K562 (cell line): ENCODE measurements around the gene HADH. TPM values are rescaled to one million over a fixed set of nuclear protein-coding genes. Genes with fewer than 3 reads are reported as not detected.

Experiments used
- ATAC-seq: fragments of 200-7000 bp; cut with Tn5 transposase; 3 replicates; pipeline ENCODE4 v1.9.1; 2020; ENCODE audit warnings: moderate library complexity
- BruUV-seq: library from RNA; stranded (reverse); fragments of 400-500 nt; replicated peaks from 2 replicates; lab custom pipeline; 2021; lab: Mats Ljungman, UMichigan
- CTCF ChIA-PET: fragments of 300-600 bp; formaldehyde crosslinking; extraction: SDS; loops from one replicate; lab custom pipeline; 2021; ENCODE audit warnings: low intra/inter-chr PET ratio; lab: Yijun Ruan, JAX
- POLR2A ChIA-PET: fragments of 300-600, 350-650 bp; sonication (Branson Sonifier 250); formaldehyde crosslinking; extraction: SDS; loops from one replicate; lab custom pipeline; 2021; ENCODE audit warnings: antibody characterized with exemption, inconsistent platforms; lab: Yijun Ruan, JAX
- DNase-seq, 4 experiments: peaks; one replicate each; pipeline versions ENCODE4 v3.0.0 to v3.0.0-alpha.2; 2011 to 2018; ENCODE audit warnings: low spot score in 3 of 4, mixed read lengths in 3 of 4; ENCODE audit errors: extremely low read depth in 1 of 4
- FAIRE-seq: peaks from 2 replicates; lab custom pipeline; 2011; peaks lifted over from hg19 to GRCh38; lab: Jason Lieb, UNC
- H2AFZ ChIP-seq: 2 replicates; pipeline ENCODE4 v1.6.0; 2011; ENCODE audit warnings: low read depth, low read length, control low read depth, inconsistent platforms
- H3K27ac ChIP-seq: fragments of 200-600 bp; 3 replicates; pipeline ENCODE4 v1.8.0; 2011; ENCODE audit warnings: low read depth, mild to moderate bottlenecking, control low read depth, inconsistent platforms, low read length, moderate library complexity, mixed read lengths; ENCODE audit errors: extremely low read depth
- H3K27me3 ChIP-seq, 2 experiments: fragments of 300-600 bp in 1 of 2; 2 replicates in 1 of 2; 3 replicates in 1 of 2; pipeline versions ENCODE4 v1.6.0 to v1.8.0; 2011; ENCODE audit warnings: inconsistent platforms in 2 of 2, low read length in 2 of 2, mild to moderate bottlenecking in 1 of 2, mixed read lengths in 1 of 2, moderate library complexity in 1 of 2; ENCODE audit not compliant: control insufficient read depth in 2 of 2, insufficient read depth in 2 of 2
- H3K36me3 ChIP-seq: fragments of 300-600 bp; 3 replicates; pipeline ENCODE4 v1.8.0; 2011; ENCODE audit warnings: mild to moderate bottlenecking, low read length, inconsistent platforms; ENCODE audit not compliant: control insufficient read depth, insufficient read depth
- H3K4me1 ChIP-seq, 2 experiments: fragments of 200-600 bp in 1 of 2; replicated peaks in 1 of 2; 2 replicates in 1 of 2; 3 replicates in 1 of 2; pipeline versions ENCODE4 v1.5.1 to v1.8.0; 2011; ENCODE audit warnings: inconsistent platforms in 2 of 2, low read length in 2 of 2, mild to moderate bottlenecking in 1 of 2, mixed read lengths in 1 of 2, moderate library complexity in 1 of 2; ENCODE audit not compliant: control insufficient read depth in 2 of 2, insufficient read depth in 2 of 2
- H3K4me2 ChIP-seq: 2 replicates; pipeline ENCODE4 v1.6.1; 2011; ENCODE audit warnings: low read length, control low read depth, inconsistent platforms, mixed read lengths; ENCODE audit not compliant: insufficient read depth
- H3K4me3 ChIP-seq: fragments of 200-600 bp; sonication (generic), shearing (Covaris generic); 2 replicates; pipeline ENCODE4 v1.5.1; 2016; ENCODE audit warnings: control low read depth, inconsistent platforms
- H3K79me2 ChIP-seq: fragments of 200-600 bp; 3 replicates; pipeline ENCODE4 v1.8.0; 2011; ENCODE audit warnings: low read length, inconsistent platforms; ENCODE audit not compliant: control insufficient read depth, insufficient read depth
- H3K9ac ChIP-seq, 2 experiments: 2 replicates each; pipeline versions ENCODE4 v1.6.0 to v1.6.1; 2011; ENCODE audit warnings: low read depth in 2 of 2, low read length in 2 of 2, control low read depth in 1 of 2, inconsistent platforms in 1 of 2, mild to moderate bottlenecking in 1 of 2, mixed read lengths in 1 of 2; ENCODE audit not compliant: insufficient read depth in 1 of 2
- H3K9me1 ChIP-seq: one replicate; pipeline ENCODE4 v1.6.0; 2011; ENCODE audit warnings: inconsistent platforms, mild to moderate bottlenecking, low read length, moderate library complexity; ENCODE audit not compliant: control insufficient read depth, insufficient read depth
- H3K9me3 ChIP-seq: replicated peaks from 2 replicates; pipeline ENCODE4 v1.5.1; 2011; ENCODE audit warnings: low read depth, low read length, inconsistent platforms; ENCODE audit not compliant: control insufficient read depth, insufficient read depth
- H4K20me1 ChIP-seq: replicated peaks from 2 replicates; pipeline ENCODE4 v1.6.1; 2011; ENCODE audit warnings: low read length, inconsistent platforms, mixed read lengths; ENCODE audit not compliant: control insufficient read depth, insufficient read depth
- ARID2 ChIP-seq: fragments of 450-650 bp; IDR thresholded peaks from 2 replicates; pipeline ENCODE4 v1.6.1; 2017; ENCODE audit warnings: antibody characterized with exemption, mild to moderate bottlenecking
- BRD9 ChIP-seq: fragments of 450-650 bp; IDR thresholded peaks from 2 replicates; pipeline ENCODE4 v1.6.1; 2018; ENCODE audit warnings: low read depth; ENCODE audit not compliant: partially characterized antibody
- EP400 ChIP-seq: fragments of 450-650 bp; IDR thresholded peaks from 2 replicates; pipeline ENCODE4 v1.6.1; 2017; ENCODE audit warnings: antibody characterized with exemption, mild to moderate bottlenecking, moderate library complexity
- FOXP1 ChIP-seq: sonication (generic); formaldehyde crosslinking; IDR thresholded peaks from 2 replicates; pipeline ENCODE4 v1.8.0; 2022; ENCODE audit warnings: mild to moderate bottlenecking, missing genetic modification reagents
- GABPB2 ChIP-seq: fragments of 250-450 bp; sonication (Bioruptor Pico); conservative IDR thresholded peaks from 2 replicates; pipeline ENCODE4 v1.5.1; 2021; ENCODE audit warnings: mild to moderate bottlenecking
- IRF1 ChIP-seq: sonication (generic); formaldehyde crosslinking; IDR thresholded peaks from 2 replicates; pipeline ENCODE4 v1.8.0; 2022; ENCODE audit warnings: missing genetic modification reagents, mild to moderate bottlenecking, borderline replicate concordance
- KLF16 ChIP-seq: IDR thresholded peaks from 2 replicates; pipeline ENCODE4 v1.6.1; 2016; ENCODE audit warnings: antibody characterized with exemption
- MEF2D ChIP-seq: conservative IDR thresholded peaks from 2 replicates; pipeline ENCODE4 v1.6.1; 2016; ENCODE audit warnings: low read depth, missing genetic modification characterization, missing compliant biosample characterization
- PML ChIP-seq: IDR thresholded peaks from 2 replicates; pipeline ENCODE4 v1.6.1; 2012; ENCODE audit warnings: low read length, inconsistent platforms
- RBM14 ChIP-seq: fragments of 200-400 bp; formaldehyde crosslinking; IDR thresholded peaks from 2 replicates; pipeline ENCODE4 v1.6.1; 2018; ENCODE audit warnings: low read depth, mild to moderate bottlenecking, low read length, moderate library complexity, borderline replicate concordance; ENCODE audit not compliant: insufficient read depth
- RFX1 ChIP-seq: fragments of 450-650 bp; IDR thresholded peaks from 2 replicates; pipeline ENCODE4 v1.6.1; 2016; ENCODE audit warnings: mild to moderate bottlenecking, moderate library complexity
- SMARCC2 ChIP-seq: fragments of 450-650 bp; IDR thresholded peaks from 2 replicates; pipeline ENCODE4 v1.6.1; 2017; ENCODE audit warnings: antibody characterized with exemption, moderate library complexity, mild to moderate bottlenecking, low read depth
- SNRNP70 ChIP-seq: fragments of 200-400 bp; formaldehyde crosslinking; optimal IDR thresholded peaks from 2 replicates; pipeline ENCODE3; 2017; ENCODE audit warnings: low read depth, low read length
- ZNF277 ChIP-seq: fragments of 250-450 bp; sonication (Bioruptor Pico); IDR thresholded peaks from 2 replicates; pipeline ENCODE4 v1.8.0; 2022; ENCODE audit warnings: inconsistent platforms, mild to moderate bottlenecking, moderate library complexity, borderline replicate concordance
- ZNF282 ChIP-seq: sonication (generic); formaldehyde crosslinking; IDR thresholded peaks from 2 replicates; pipeline ENCODE4 v1.8.1; 2023; ENCODE audit warnings: missing genetic modification reagents
- ZNF696 ChIP-seq: fragments of 250-450 bp; sonication (Bioruptor Pico); conservative IDR thresholded peaks from 2 replicates; pipeline ENCODE4 v1.4.0; 2020; ENCODE audit warnings: mild to moderate bottlenecking, moderate library complexity
- WGBS: fragments of 100-300 bp; shearing (Covaris generic); methylation state at CpG from one replicate; pipeline ENCODE4 v1.1.6; 2016; ENCODE audit warnings: low coverage, mixed read lengths; ENCODE audit not compliant: insufficient coverage; ENCODE audit errors: missing lambda C conversion rate; 5-methylcytosine and 5-hydroxymethylcytosine counted together
- in situ Hi-C: fragments of 300-500 bp; cut with MboI; formaldehyde crosslinking; loops from 4 replicates; pipeline ENCODE4 v1.15.0; 2018; ENCODE audit warnings: inconsistent platforms, mixed read lengths
- intact Hi-C: fragments of 100-400 bp; cut with micrococcal nuclease; formaldehyde crosslinking; loops from 2 replicates; pipeline ENCODE4 v1.14.2; 2022
- polyA plus RNA-seq, 8 experiments: library from polyadenylated mRNA; depleted of rRNA in 4 of 8; stranded (reverse) in 5 of 8; unstranded in 3 of 8; fragments of >200 nt; fragmentation: Nextera tagmentation in 2 of 8; fragmentation: Illumina TruSeq in 1 of 8; extraction: Ambion mirVana in 2 of 8; extraction: Trizol in 1 of 8; gene quantifications; 2 replicates each; pipeline versions ENCODE4 v1.2.1 to v1.2.3, GENCODE V29; 2011 to 2014; ENCODE audit warnings: inconsistent platforms in 1 of 8, missing spikeins in 1 of 8
- total RNA-seq, 7 experiments: library from RNA; depleted of rRNA in 6 of 7; stranded (reverse); fragments of >200 nt in 6 of 7; fragmentation: Illumina TruSeq in 2 of 7; extraction: Trizol in 2 of 7; gene quantifications; 2 replicates each; pipeline versions ENCODE4 v1.2.1 to v1.2.3, GENCODE V29; 2011 to 2021; ENCODE audit warnings: low replicate concordance in 1 of 7

The HADH gene
- total and polyA plus RNA-seq, 9 of the 15 experiments (the other 6 are each of a cell fraction or from before 2014, with no cell fraction given), result 9.4 to 73.3 (median 32.8) TPM

- intact Hi-C loops, result no loop called here
- H3K27ac ChIP-seq, result no peak overlapping the region
- H3K36me3 ChIP-seq, result peaks cover 10% of the 10 kb centered on the region
- FAIRE-seq, result no peak
- TF ChIP-seq MEF2D (0 out of 2 replicates have a peak, but pooled peaks have one; percentile 28), SNRNP70 (no peak)
- 0 out of 3 replicates have a peak, but pooled peaks cover 5% of the 10 kb centered on the region for H3K79me2 ChIP-seq
- no peaks in the 10 kb centered on the region for H3K9me3 ChIP-seq
- CTCF ChIA-PET, result no interaction called here
- H3K27me3 ChIP-seq, result no peaks in the 10 kb centered on the region
- no peak overlapping the region for H3K9ac ChIP-seq
- no peak overlapping the region for H3K4me3 ChIP-seq
- no peaks in the 10 kb centered on the region for H4K20me1 ChIP-seq
- peaks cover 0 to 10% of the 10 kb centered on the region in 2 experiments; a peak in 2 of 5 replicates for H3K4me1 ChIP-seq
- H3K4me2 ChIP-seq, result no peak overlapping the region; the same call in 1 of the 2 replicates
- in situ Hi-C loops, result no loop called here
- ATAC-seq, result peak; percentile 65
- POLR2A ChIA-PET, result interaction anchor here (0.6 to 0.8 kb wide), 3 partner anchors 9 to 1098 kb away, joined by 3 to 6 read pairs (median 3); no protein-coding TSS in a partner anchor
- H3K9me1 ChIP-seq, result no peaks in the 10 kb centered on the region
- no peak overlapping the region for H2AFZ ChIP-seq
- DNase-seq, result no peak
- BruUV-seq, result no TSS peak
Observed at GRCh38 chr4:108006361-108006760, 16.7 kb downstream of the HADH start.

GRCh38 chr4:108007984-108008383 lies 18.3 kb downstream of the HADH start:
- H2AFZ ChIP-seq, result no peak overlapping the region
- H3K4me1 ChIP-seq, result peaks cover 3 to 7% of the 10 kb centered on the region in 2 experiments; a peak in 3 of 5 replicates
- POLR2A ChIA-PET, result no interaction called here
- ATAC-seq (no peak), FAIRE-seq (no peak), DNase-seq (no peak)
- H3K27me3 ChIP-seq, result no peaks in the 10 kb centered on the region
- H3K4me2 ChIP-seq, result no peak overlapping the region
- no peak overlapping the region for H3K9ac ChIP-seq
- in situ Hi-C loops (no loop called here), intact Hi-C loops (no loop called here)
- no peak overlapping the region for H3K27ac ChIP-seq
- no peaks in the 10 kb centered on the region for H4K20me1 ChIP-seq
- no peak overlapping the region for H3K4me3 ChIP-seq
- WGBS, result 61% methylated on average over 7 of the region's 7 CpGs
- no peaks in the 10 kb centered on the region for H3K9me3 ChIP-seq
- no TSS peak for BruUV-seq
- H3K9me1 ChIP-seq, result no peaks in the 10 kb centered on the region
- 0 out of 3 replicates have a peak, but pooled peaks cover 5% of the 10 kb centered on the region for H3K79me2 ChIP-seq
- CTCF ChIA-PET, result no interaction called here
- peaks cover 13% of the 10 kb centered on the region; the same call in 2 of the 3 replicates for H3K36me3 ChIP-seq
- TF ChIP-seq ZNF696 (CRISPR knock-in tag) (no peak), ARID2 (no peak), BRD9 (no peak), KLF16 (no peak), SMARCC2 (no peak), GABPB2 (CRISPR knock-in tag) (no peak), IRF1 (CRISPR knock-in tag) (no peak), PML (no peak), ZNF282 (no peak), RFX1 (no peak), ZNF277 (CRISPR knock-in tag) (no peak), RBM14 (no peak), FOXP1 (CRISPR knock-in tag) (no peak), EP400 (no peak)
